Trophoblast cell (in vitro differentiated cells and primary cell): ENCODE results near the gene PSMB11.

Source experiments
- DNase-seq, 2 donors: peaks; one replicate each; pipeline ENCODE4 v3.0.0-alpha.2; 2016
- H2AFZ ChIP-seq: 2 replicates; pipeline ENCODE4 v1.6.1; 2013; ENCODE audit warnings: low read length, moderate library complexity, mild to moderate bottlenecking; ENCODE audit not compliant: insufficient read depth, poor library complexity
- H2AK5ac ChIP-seq: 2 replicates; pipeline ENCODE4 v1.6.1; 2013; ENCODE audit warnings: mild to moderate bottlenecking, low read length
- H2BK120ac ChIP-seq: 2 replicates; pipeline ENCODE4 v1.6.1; 2013; ENCODE audit warnings: low read length, mild to moderate bottlenecking, moderate library complexity; ENCODE audit not compliant: insufficient read depth, poor library complexity
- H2BK12ac ChIP-seq: 2 replicates; pipeline ENCODE4 v1.6.1; 2013; ENCODE audit warnings: mild to moderate bottlenecking, low read length, moderate library complexity
- H2BK5ac ChIP-seq: 2 replicates; pipeline ENCODE4 v1.6.1; 2013; ENCODE audit warnings: low read length, low read depth, moderate library complexity, mild to moderate bottlenecking; ENCODE audit not compliant: poor library complexity
- H3K14ac ChIP-seq: 2 replicates; pipeline ENCODE4 v1.6.1; 2013; ENCODE audit warnings: mild to moderate bottlenecking, low read length
- H3K18ac ChIP-seq: 2 replicates; pipeline ENCODE4 v1.6.1; 2013; ENCODE audit warnings: mild to moderate bottlenecking, low read length
- H3K23ac ChIP-seq: 2 replicates; pipeline ENCODE4 v1.6.1; 2013; ENCODE audit warnings: low read length
- H3K27ac ChIP-seq: 2 replicates; pipeline ENCODE4 v1.5.1; 2013; ENCODE audit warnings: low read depth, mild to moderate bottlenecking, inconsistent platforms, low read length, moderate library complexity
- H3K27me3 ChIP-seq: 2 replicates; pipeline ENCODE4 v1.6.1; 2013; ENCODE audit warnings: inconsistent platforms, mild to moderate bottlenecking, low read length, moderate library complexity; ENCODE audit not compliant: insufficient read depth
- H3K36me3 ChIP-seq, 2 experiments: 1 replicate in 1 of 2; 2 replicates in 1 of 2; pipeline ENCODE4 v1.6.1; 2013; ENCODE audit warnings: low read length in 2 of 2, mild to moderate bottlenecking in 2 of 2, moderate library complexity in 1 of 2; ENCODE audit not compliant: insufficient read depth in 2 of 2, control insufficient read depth in 1 of 2
- H3K4ac ChIP-seq: 2 replicates; pipeline ENCODE4 v1.6.1; 2013; ENCODE audit warnings: low read depth, mild to moderate bottlenecking, low read length, moderate library complexity
- H3K4me1 ChIP-seq, 2 experiments: 1 replicate in 1 of 2; 2 replicates in 1 of 2; pipeline ENCODE4 v1.6.1; 2013; ENCODE audit warnings: low read length in 2 of 2, mild to moderate bottlenecking in 2 of 2, moderate library complexity in 1 of 2; ENCODE audit not compliant: insufficient read depth in 2 of 2, control insufficient read depth in 1 of 2
- H3K4me2 ChIP-seq: 2 replicates; pipeline ENCODE4 v1.6.1; 2013; ENCODE audit warnings: inconsistent platforms, mild to moderate bottlenecking, low read length, moderate library complexity
- H3K4me3 ChIP-seq: 2 replicates; pipeline ENCODE4 v1.5.1; 2013; ENCODE audit warnings: mild to moderate bottlenecking, low read depth, low read length, inconsistent platforms
- H3K79me1 ChIP-seq: one replicate; pipeline ENCODE4 v1.6.1; 2013; ENCODE audit warnings: low read length
- H3K79me2 ChIP-seq: 2 replicates; pipeline ENCODE4 v1.6.1; 2013; ENCODE audit warnings: low read length, mild to moderate bottlenecking; ENCODE audit not compliant: control insufficient read depth, insufficient read depth, poor library complexity
- H3K9ac ChIP-seq: 2 replicates; pipeline ENCODE4 v1.6.1; 2013; ENCODE audit warnings: mild to moderate bottlenecking, low read length
- H3K9me3 ChIP-seq: 2 replicates; pipeline ENCODE4 v1.6.1; 2013; ENCODE audit warnings: low read depth, mild to moderate bottlenecking, control low read depth, inconsistent platforms, low read length; ENCODE audit not compliant: insufficient read depth
- H4K12ac ChIP-seq: 2 replicates; pipeline ENCODE4 v1.6.1; 2013; ENCODE audit warnings: low read depth, mild to moderate bottlenecking, low read length, moderate library complexity
- H4K8ac ChIP-seq: 2 replicates; pipeline ENCODE4 v1.6.1; 2013; ENCODE audit warnings: low read depth, mild to moderate bottlenecking, low read length, moderate library complexity
- H4K91ac ChIP-seq: one replicate; pipeline ENCODE4 v1.6.1; 2013; ENCODE audit warnings: low read depth, mild to moderate bottlenecking, low read length, moderate library complexity
- WGBS: extraction: QIAGEN DNeasy Blood & Tissue Kit; methylation state at CpG from one replicate; pipeline ENCODE4 v1.1.7; 2013; ENCODE audit warnings: missing lambda C conversion rate; ENCODE audit not compliant: insufficient read length, insufficient coverage; ENCODE audit errors: extremely low coverage; 5-methylcytosine and 5-hydroxymethylcytosine counted together

PSMB11 gene

DNA sequence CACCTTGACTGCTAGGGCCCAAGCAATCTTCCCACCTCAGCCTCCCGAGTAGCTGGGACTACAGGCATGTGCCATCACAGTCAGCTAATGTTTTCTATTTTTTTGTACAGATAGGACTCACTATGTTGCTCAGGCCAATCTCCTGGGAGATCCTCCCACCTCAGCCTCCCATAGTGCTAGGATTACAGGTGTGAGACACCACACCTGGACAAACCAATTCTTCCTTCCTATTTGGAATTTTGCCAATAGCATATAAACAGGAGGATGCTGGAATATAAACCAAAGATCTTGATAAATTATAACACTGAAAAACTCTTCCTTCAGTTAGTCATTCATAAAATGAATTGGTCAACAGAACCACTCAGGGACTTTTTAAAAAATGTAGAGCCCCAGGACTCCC, 44.6 kb downstream of the PSMB11 start:
- Histone ChIP-seq H4K8ac (no peak overlapping the region), H3K9me3 (no peaks in the 10 kb centered on the region), H3K27ac (no peak overlapping the region), H2AFZ (no peak overlapping the region), H3K14ac (no peak overlapping the region), H3K36me3 (peaks cover 33 to 47% of the 10 kb centered on the region in 2 experiments), H2BK120ac (no peak overlapping the region), H3K23ac (no peak overlapping the region), H2BK12ac (no peak overlapping the region), H3K4me2 (no peak overlapping the region), H4K91ac (no peak overlapping the region), H3K27me3 (no peaks in the 10 kb centered on the region), H3K79me2 (no peaks in the 10 kb centered on the region), H3K9ac (no peak overlapping the region), H4K12ac (no peak overlapping the region), H2AK5ac (no peak overlapping the region), H3K79me1 (no peaks in the 10 kb centered on the region), H3K4me1 (no peaks in the 10 kb centered on the region), H3K18ac (no peak overlapping the region), H2BK5ac (no peak overlapping the region), H3K4me3 (no peak overlapping the region), H3K4ac (no peak overlapping the region)
- DNase-seq = no peak
- no CpG with 5 or more reads among the region's 1 CpG for WGBS

DNA sequence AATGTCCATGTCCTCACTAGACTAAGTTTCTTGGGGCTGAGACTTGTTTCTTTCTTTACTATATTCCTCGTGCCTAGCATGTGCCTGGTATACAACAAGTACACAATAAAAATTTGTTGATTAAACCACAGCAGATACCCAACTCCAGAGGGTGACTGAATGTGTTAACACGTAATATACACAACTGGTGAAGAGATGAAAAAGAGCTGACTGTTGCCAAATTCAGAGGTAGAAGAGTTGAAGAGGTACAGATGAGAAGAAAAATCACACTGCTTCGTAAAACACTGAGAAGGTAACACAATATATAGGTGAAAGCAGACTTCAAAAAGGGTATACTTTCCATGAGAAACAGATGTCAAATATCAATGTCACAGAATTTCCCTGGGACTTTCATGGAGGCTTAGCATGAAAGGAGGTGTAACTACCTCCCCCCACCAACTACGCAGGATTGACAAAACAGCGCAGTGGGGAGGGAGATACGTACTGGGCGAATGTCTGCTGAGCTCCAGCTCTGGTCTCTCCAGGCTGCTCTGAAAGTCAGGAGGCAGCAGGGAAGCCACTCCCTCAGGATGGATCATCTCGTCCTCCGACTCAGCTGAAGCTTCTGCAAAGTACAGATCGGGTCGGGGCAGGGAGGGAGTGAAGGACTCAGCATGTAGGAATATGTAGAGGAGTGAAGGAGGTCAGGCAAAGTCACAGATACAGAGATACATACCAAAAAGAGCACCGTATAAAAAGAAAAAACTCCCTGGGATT, 47.7 kb downstream of the PSMB11 start:
- no peak for DNase-seq
- no peak overlapping the region for H2BK5ac ChIP-seq
- H3K4me2 ChIP-seq = no peak overlapping the region
- no peak overlapping the region for H3K4me3 ChIP-seq
- no peak overlapping the region for H4K12ac ChIP-seq
- H3K27me3 ChIP-seq = no peaks in the 10 kb centered on the region
- no peak overlapping the region for H3K23ac ChIP-seq
- WGBS = no CpG with 5 or more reads among the region's 12 CpGs
- peaks cover 18 to 34% of the 10 kb centered on the region in 2 experiments for H3K36me3 ChIP-seq
- no peaks in the 10 kb centered on the region for H3K9me3 ChIP-seq
- peaks cover 9% of the 10 kb centered on the region for H3K79me2 ChIP-seq
- no peak overlapping the region for H2AK5ac ChIP-seq
- no peak overlapping the region for H4K8ac ChIP-seq
- H2BK12ac ChIP-seq = no peak overlapping the region
- peaks cover 2% of the 10 kb centered on the region in 2 experiments for H3K4me1 ChIP-seq
- H3K4ac ChIP-seq = peak overlapping the region; percentile 84
- H3K9ac ChIP-seq = no peak overlapping the region
- peak overlapping the region; percentile 33 for H3K18ac ChIP-seq
- H4K91ac ChIP-seq = no peak overlapping the region
- no peak overlapping the region for H2BK120ac ChIP-seq
- no peak overlapping the region for H3K14ac ChIP-seq
- no peak overlapping the region for H2AFZ ChIP-seq
- no peak overlapping the region for H3K27ac ChIP-seq
- peaks cover 4% of the 10 kb centered on the region for H3K79me1 ChIP-seq

DNA sequence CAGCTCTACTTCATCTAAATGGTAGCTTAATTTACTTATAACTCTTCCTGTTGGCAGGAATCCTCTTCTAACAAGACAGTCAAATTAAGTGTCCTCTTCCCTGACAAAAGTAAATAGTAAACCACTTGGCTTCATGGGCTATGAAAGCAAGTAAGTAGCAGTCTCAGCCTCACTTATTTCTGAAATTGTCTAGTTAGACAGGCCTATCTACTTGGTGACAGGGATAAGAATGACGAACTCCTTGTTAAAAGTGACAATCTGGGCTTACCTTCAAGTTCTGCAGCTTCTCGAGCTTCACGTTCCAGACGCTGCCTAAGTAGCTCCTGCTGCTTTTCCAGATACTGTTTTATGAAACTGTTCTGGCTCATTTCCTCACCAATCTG, 48.2 kb downstream of the PSMB11 start:
- Histone ChIP-seq H3K9me3 (no peaks in the 10 kb centered on the region), H3K79me1 (peaks cover 7% of the 10 kb centered on the region), H3K14ac (no peak overlapping the region), H2BK120ac (no peak overlapping the region), H2AK5ac (no peak overlapping the region), H3K4ac (no peak overlapping the region), H2BK5ac (no peak overlapping the region), H4K8ac (no peak overlapping the region), H3K27ac (no peak overlapping the region), H3K4me1 (peaks cover 2% of the 10 kb centered on the region in 2 experiments), H4K12ac (no peak overlapping the region), H3K9ac (no peak overlapping the region), H3K4me2 (no peak overlapping the region), H4K91ac (no peak overlapping the region), H3K23ac (no peak overlapping the region), H3K79me2 (peaks cover 12% of the 10 kb centered on the region), H2BK12ac (no peak overlapping the region), H3K18ac (no peak overlapping the region), H3K27me3 (no peaks in the 10 kb centered on the region), H2AFZ (no peak overlapping the region), H3K36me3 (peaks cover 14 to 30% of the 10 kb centered on the region in 2 experiments), H3K4me3 (no peak overlapping the region)
- no peak for DNase-seq
- no CpG with 5 or more reads among the region's 4 CpGs for WGBS

DNA sequence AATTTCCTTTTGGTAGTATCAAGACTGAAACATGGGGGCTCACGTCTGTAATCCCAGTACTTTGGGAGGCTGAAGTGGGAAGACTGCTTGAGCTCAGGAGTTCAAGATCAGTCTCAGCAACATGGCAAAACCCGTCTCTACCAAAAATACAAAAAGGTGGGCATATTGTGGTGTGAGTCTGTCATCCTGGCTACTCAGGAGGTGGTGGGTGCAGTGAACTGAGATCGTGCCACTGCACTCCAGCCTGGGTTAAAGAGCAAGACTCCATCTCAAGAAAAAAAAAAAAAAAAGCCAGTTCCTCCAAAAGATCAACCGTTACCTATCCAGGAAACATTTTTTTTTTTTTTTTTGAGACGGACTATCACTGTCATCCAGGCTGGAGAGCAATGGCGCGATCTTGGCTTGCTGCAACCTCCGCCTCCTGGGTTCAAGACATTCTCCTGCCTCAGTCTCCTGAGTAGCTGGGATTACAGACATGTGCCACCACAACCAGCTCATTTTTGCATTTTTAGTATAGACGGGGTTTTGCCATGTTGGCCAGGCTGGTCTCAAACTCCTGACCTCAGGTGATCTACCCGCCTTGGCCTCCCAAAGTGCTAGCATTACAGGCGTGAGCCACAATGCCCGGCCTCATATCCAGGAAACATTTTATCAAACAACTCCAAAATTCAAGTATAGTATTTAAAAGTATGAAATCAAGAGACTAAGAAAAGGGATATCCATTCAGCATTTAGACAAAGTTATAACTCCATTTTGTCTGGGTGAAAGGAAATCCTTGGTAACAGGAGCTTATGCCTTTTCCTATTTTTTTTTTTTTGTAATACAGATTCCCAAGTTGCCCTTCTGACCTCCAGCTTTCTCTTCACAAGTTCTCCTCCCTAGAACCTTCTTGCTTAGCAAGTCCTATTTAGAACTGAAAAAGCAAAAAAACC, 49.5 kb downstream of the PSMB11 start:
- Histone ChIP-seq H3K14ac (no peak overlapping the region), H3K23ac (no peak overlapping the region), H3K9me3 (no peaks in the 10 kb centered on the region), H3K36me3 (peaks cover 14 to 26% of the 10 kb centered on the region in 2 experiments), H4K12ac (no peak overlapping the region), H2AFZ (no peak overlapping the region), H3K27ac (no peak overlapping the region), H2BK12ac (no peak overlapping the region), H3K4me1 (peaks cover 3 to 4% of the 10 kb centered on the region in 2 experiments), H4K91ac (no peak overlapping the region), H3K18ac (no peak overlapping the region), H3K79me1 (peaks cover 12% of the 10 kb centered on the region), H2BK120ac (no peak overlapping the region), H3K79me2 (peaks cover 16% of the 10 kb centered on the region), H3K4ac (peak overlapping the region; percentile 4), H3K4me3 (no peak overlapping the region), H4K8ac (no peak overlapping the region), H3K27me3 (no peaks in the 10 kb centered on the region), H3K9ac (no peak overlapping the region), H2BK5ac (no peak overlapping the region), H2AK5ac (no peak overlapping the region), H3K4me2 (no peak overlapping the region)
- WGBS = no CpG with 5 or more reads among the region's 12 CpGs
- DNase-seq = no peak
